ENCODE data around the gene ITGA1. TPM values are rescaled to one million over a fixed set of nuclear protein-coding genes. Genes with fewer than 3 reads are reported as not detected.
"Not testable (repeated sequence)": the region's sequence is repeated elsewhere in the genome, so short reads cannot be mapped to it uniquely, and the experiment has no call there.

ITGA1 gene
- polyA plus RNA-seq, 10 donors, result 16.5 to 32.4 (median 23.5) TPM

- peak; percentile 94 to 98 (median 97) for DNase-seq
Measured at GRCh38 chr5:52799983-52800393, 12.3 kb downstream of the ITGA1 start.

GRCh38 chr5:52800394-52801213, 12.9 kb downstream of the ITGA1 start:
- peak in 2 of 3 donors; percentile 59 to 87 for DNase-seq

GRCh38 chr5:52801329-52801728, 13.6 kb downstream of the ITGA1 start:
- DNase-seq, result peak in 1 of 3 donors; percentile 52

GRCh38 chr5:52802272-52802973, 14.7 kb downstream of the ITGA1 start:
- no peak for DNase-seq

GRCh38 chr5:52802974-52803336, 15.2 kb downstream of the ITGA1 start:
- DNase-seq, result no peak

GRCh38 chr5:52804387-52804791, 16.7 kb downstream of the ITGA1 start:
- DNase-seq, result no peak

GRCh38 chr5:52804981-52805380, 17.3 kb downstream of the ITGA1 start:
- no peak for DNase-seq

- DNase-seq, result no peak
Measured at GRCh38 chr5:52805615-52806014, 17.9 kb downstream of the ITGA1 start.

GRCh38 chr5:52807037-52807436, 19.3 kb downstream of the ITGA1 start:
- no peak for DNase-seq

- DNase-seq, result no peak
Measured at GRCh38 chr5:52807723-52808122, 20.0 kb downstream of the ITGA1 start.

GRCh38 chr5:52808316-52808901, 20.7 kb downstream of the ITGA1 start:
- no peak for DNase-seq

GRCh38 chr5:52809884-52810283, 22.2 kb downstream of the ITGA1 start:
- DNase-seq, result no peak

- no peak for DNase-seq
Measured at GRCh38 chr5:52810426-52810825, 22.7 kb downstream of the ITGA1 start.

GRCh38 chr5:52811067-52811749, 23.5 kb downstream of the ITGA1 start:
- no peak for DNase-seq

GRCh38 chr5:52814352-52815148, 26.8 kb downstream of the ITGA1 start:
- DNase-seq, result no peak

GRCh38 chr5:52817818-52818217, 30.1 kb downstream of the ITGA1 start:
- DNase-seq, result no peak

GRCh38 chr5:52818360-52818759, 30.6 kb downstream of the ITGA1 start:
- DNase-seq, result no peak

GRCh38 chr5:52818807-52819206, 31.1 kb downstream of the ITGA1 start:
- DNase-seq, result not testable (repeated sequence)

GRCh38 chr5:52821901-52822300, 34.2 kb downstream of the ITGA1 start:
- peak in 2 of 3 donors; percentile 28 to 62 for DNase-seq

- peak in 2 of 3 donors; percentile 73 to 82 for DNase-seq
Measured at GRCh38 chr5:52822437-52822836, 34.7 kb downstream of the ITGA1 start.

GRCh38 chr5:52824827-52825226, 37.1 kb downstream of the ITGA1 start:
- DNase-seq, result no peak

Data from muscle of back (tissue), 11 donors.